K562 (cell line): ENCODE data around the gene GPS2. TPM values are rescaled to one million over a fixed set of nuclear protein-coding genes. Genes with fewer than 3 reads are reported as not detected.

Experiments
- ATAC-seq: fragments of 200-7000 bp; cut with Tn5 transposase; 3 replicates; pipeline ENCODE4 v1.9.1; 2020; ENCODE audit warnings: moderate library complexity
- BruUV-seq: library from RNA; stranded (reverse); fragments of 400-500 nt; replicated peaks from 2 replicates; lab custom pipeline; 2021; lab: Mats Ljungman, UMichigan
- CTCF ChIA-PET: fragments of 300-600 bp; formaldehyde crosslinking; extraction: SDS; loops from one replicate; lab custom pipeline; 2021; ENCODE audit warnings: low intra/inter-chr PET ratio; lab: Yijun Ruan, JAX
- POLR2A ChIA-PET: fragments of 300-600, 350-650 bp; sonication (Branson Sonifier 250); formaldehyde crosslinking; extraction: SDS; loops from one replicate; lab custom pipeline; 2021; ENCODE audit warnings: antibody characterized with exemption, inconsistent platforms; lab: Yijun Ruan, JAX
- DNase-seq, 4 experiments: peaks; one replicate each; pipeline versions ENCODE4 v3.0.0 to v3.0.0-alpha.2; 2011 to 2018; ENCODE audit warnings: low spot score in 3 of 4, mixed read lengths in 3 of 4; ENCODE audit errors: extremely low read depth in 1 of 4
- FAIRE-seq: peaks from 2 replicates; lab custom pipeline; 2011; peaks lifted over from hg19 to GRCh38; lab: Jason Lieb, UNC
- H2AFZ ChIP-seq: 2 replicates; pipeline ENCODE4 v1.6.0; 2011; ENCODE audit warnings: low read depth, low read length, control low read depth, inconsistent platforms
- H3K27ac ChIP-seq: fragments of 200-600 bp; 3 replicates; pipeline ENCODE4 v1.8.0; 2011; ENCODE audit warnings: low read depth, mild to moderate bottlenecking, control low read depth, inconsistent platforms, low read length, moderate library complexity, mixed read lengths; ENCODE audit errors: extremely low read depth
- H3K27me3 ChIP-seq, 2 experiments: fragments of 300-600 bp in 1 of 2; 2 replicates in 1 of 2; 3 replicates in 1 of 2; pipeline versions ENCODE4 v1.6.0 to v1.8.0; 2011; ENCODE audit warnings: inconsistent platforms in 2 of 2, low read length in 2 of 2, mild to moderate bottlenecking in 1 of 2, mixed read lengths in 1 of 2, moderate library complexity in 1 of 2; ENCODE audit not compliant: control insufficient read depth in 2 of 2, insufficient read depth in 2 of 2
- H3K36me3 ChIP-seq: fragments of 300-600 bp; 3 replicates; pipeline ENCODE4 v1.8.0; 2011; ENCODE audit warnings: mild to moderate bottlenecking, low read length, inconsistent platforms; ENCODE audit not compliant: control insufficient read depth, insufficient read depth
- H3K4me1 ChIP-seq, 2 experiments: fragments of 200-600 bp in 1 of 2; replicated peaks in 1 of 2; 2 replicates in 1 of 2; 3 replicates in 1 of 2; pipeline versions ENCODE4 v1.5.1 to v1.8.0; 2011; ENCODE audit warnings: inconsistent platforms in 2 of 2, low read length in 2 of 2, mild to moderate bottlenecking in 1 of 2, mixed read lengths in 1 of 2, moderate library complexity in 1 of 2; ENCODE audit not compliant: control insufficient read depth in 2 of 2, insufficient read depth in 2 of 2
- H3K4me2 ChIP-seq: 2 replicates; pipeline ENCODE4 v1.6.1; 2011; ENCODE audit warnings: low read length, control low read depth, inconsistent platforms, mixed read lengths; ENCODE audit not compliant: insufficient read depth
- H3K4me3 ChIP-seq: fragments of 200-600 bp; sonication (generic), shearing (Covaris generic); 2 replicates; pipeline ENCODE4 v1.5.1; 2016; ENCODE audit warnings: control low read depth, inconsistent platforms
- H3K79me2 ChIP-seq: fragments of 200-600 bp; 3 replicates; pipeline ENCODE4 v1.8.0; 2011; ENCODE audit warnings: low read length, inconsistent platforms; ENCODE audit not compliant: control insufficient read depth, insufficient read depth
- H3K9ac ChIP-seq, 2 experiments: 2 replicates each; pipeline versions ENCODE4 v1.6.0 to v1.6.1; 2011; ENCODE audit warnings: low read depth in 2 of 2, low read length in 2 of 2, control low read depth in 1 of 2, inconsistent platforms in 1 of 2, mild to moderate bottlenecking in 1 of 2, mixed read lengths in 1 of 2; ENCODE audit not compliant: insufficient read depth in 1 of 2
- H3K9me1 ChIP-seq: one replicate; pipeline ENCODE4 v1.6.0; 2011; ENCODE audit warnings: inconsistent platforms, mild to moderate bottlenecking, low read length, moderate library complexity; ENCODE audit not compliant: control insufficient read depth, insufficient read depth
- H3K9me3 ChIP-seq: replicated peaks from 2 replicates; pipeline ENCODE4 v1.5.1; 2011; ENCODE audit warnings: low read depth, low read length, inconsistent platforms; ENCODE audit not compliant: control insufficient read depth, insufficient read depth
- H4K20me1 ChIP-seq: replicated peaks from 2 replicates; pipeline ENCODE4 v1.6.1; 2011; ENCODE audit warnings: low read length, inconsistent platforms, mixed read lengths; ENCODE audit not compliant: control insufficient read depth, insufficient read depth
- MTF1 ChIP-seq: fragments of 250-450 bp; sonication (Bioruptor Pico); IDR thresholded peaks from 2 replicates; pipeline ENCODE4 v1.9.0; 2021; ENCODE audit warnings: moderate library complexity, mild to moderate bottlenecking, inconsistent platforms, borderline replicate concordance
- POLR2G ChIP-seq: fragments of 200-400 bp; formaldehyde crosslinking; IDR thresholded peaks from 2 replicates; pipeline ENCODE4 v1.6.1; 2017; ENCODE audit warnings: low read depth, mild to moderate bottlenecking, antibody characterized with exemption, low read length, moderate library complexity
- RBBP5 ChIP-seq: fragments of 200-600 bp; sonication (generic); IDR thresholded peaks from 2 replicates; pipeline ENCODE4 v1.6.1; 2012; ENCODE audit warnings: borderline replicate concordance, mild to moderate bottlenecking, low read length, control low read depth, inconsistent platforms; ENCODE audit not compliant: insufficient read depth, poor library complexity, severe bottlenecking
- TEAD1 ChIP-seq, 2 experiments: fragments of 450-650 bp in 1 of 2; sonication (generic) in 1 of 2; formaldehyde crosslinking; IDR thresholded peaks; 2 replicates each; pipeline versions ENCODE4 v1.4.0 to v1.8.0; 2020 to 2022; ENCODE audit warnings: mild to moderate bottlenecking in 2 of 2, missing genetic modification reagents in 1 of 2
- UBTF ChIP-seq, 2 experiments: IDR thresholded peaks; 2 replicates each; pipeline ENCODE4 v1.6.1; 2012; ENCODE audit warnings: improper control_type of control experiment in 2 of 2, low read depth in 2 of 2, low read length in 2 of 2, borderline replicate concordance in 1 of 2
- YY1 ChIP-seq, 3 experiments: IDR thresholded peaks; 2 replicates each; pipeline ENCODE4 v1.6.1; 2011; ENCODE audit warnings: low read length in 2 of 3, mild to moderate bottlenecking in 2 of 3, moderate library complexity in 2 of 3, borderline replicate concordance in 1 of 3, control low read depth in 1 of 3, low read depth in 1 of 3; ENCODE audit not compliant: insufficient read depth in 3 of 3, insufficient replicate concordance in 2 of 3, control insufficient read depth in 1 of 3, insufficient read length in 1 of 3; ENCODE audit errors: extremely low read depth in 1 of 3
- WGBS: fragments of 100-300 bp; shearing (Covaris generic); methylation state at CpG from one replicate; pipeline ENCODE4 v1.1.6; 2016; ENCODE audit warnings: low coverage, mixed read lengths; ENCODE audit not compliant: insufficient coverage; ENCODE audit errors: missing lambda C conversion rate; 5-methylcytosine and 5-hydroxymethylcytosine counted together
- in situ Hi-C: fragments of 300-500 bp; cut with MboI; formaldehyde crosslinking; loops from 4 replicates; pipeline ENCODE4 v1.15.0; 2018; ENCODE audit warnings: inconsistent platforms, mixed read lengths
- intact Hi-C: fragments of 100-400 bp; cut with micrococcal nuclease; formaldehyde crosslinking; loops from 2 replicates; pipeline ENCODE4 v1.14.2; 2022
- polyA plus RNA-seq, 8 experiments: library from polyadenylated mRNA; depleted of rRNA in 4 of 8; stranded (reverse) in 5 of 8; unstranded in 3 of 8; fragments of >200 nt; fragmentation: Nextera tagmentation in 2 of 8; fragmentation: Illumina TruSeq in 1 of 8; extraction: Ambion mirVana in 2 of 8; extraction: Trizol in 1 of 8; gene quantifications; 2 replicates each; pipeline versions ENCODE4 v1.2.1 to v1.2.3, GENCODE V29; 2011 to 2014; ENCODE audit warnings: inconsistent platforms in 1 of 8, missing spikeins in 1 of 8
- total RNA-seq, 7 experiments: library from RNA; depleted of rRNA in 6 of 7; stranded (reverse); fragments of >200 nt in 6 of 7; fragmentation: Illumina TruSeq in 2 of 7; extraction: Trizol in 2 of 7; gene quantifications; 2 replicates each; pipeline versions ENCODE4 v1.2.1 to v1.2.3, GENCODE V29; 2011 to 2021; ENCODE audit warnings: low replicate concordance in 1 of 7
- TF ChIP-seq, protein P1 (sequence below), 2 experiments: fragments of 150-350 bp in 1 of 2; IDR thresholded peaks; 2 replicates each; pipeline ENCODE4 v1.6.1; 2012 to 2016; ENCODE audit warnings: low read depth in 2 of 2, low read length in 2 of 2, mild to moderate bottlenecking in 1 of 2, moderate library complexity in 1 of 2

The GPS2 gene
- total and polyA plus RNA-seq, 9 of the 15 experiments (the other 6 are each of a cell fraction or from before 2014, with no cell fraction given), result 18.3 to 75.7 (median 37.0) TPM

GRCh38 chr17:7328840-7329373 is 13.7 kb upstream of the GPS2 start, which contains the start of gene NEURL4:
NEURL4 (minus strand) TSS chr17:7329335; CDS start chr17:7329312, 23 bp downstream.
- ATAC-seq (peak; percentile 59), DNase-seq (peak in 1 of 4 experiments; percentile 40), FAIRE-seq (no peak)
- H3K9me3 ChIP-seq, result no peaks in the 10 kb centered on the region
- no peaks in the 10 kb centered on the region for H3K27me3 ChIP-seq
- peak within 1 kb of the TSS; percentile 98 for H2AFZ ChIP-seq
- peaks cover 15 to 41% of the 10 kb centered on the region in 2 experiments for H3K4me1 ChIP-seq
- no peaks in the 10 kb centered on the region for H3K9me1 ChIP-seq
- intact Hi-C loops, result no loop called here
- POLR2A ChIA-PET, result interaction anchor here (0.9 to 2.4 kb wide), 5 partner anchors 13 to 87 kb away, joined by 3 to 21 read pairs (median 5); partner anchors contain the start of gene GABARAP
- peaks cover 16% of the 10 kb centered on the region for H3K79me2 ChIP-seq
- H3K4me3 ChIP-seq, result peak within 1 kb of the TSS; percentile 78
- peak within 1 kb of the TSS; percentile 92 for H3K27ac ChIP-seq
- peak within 1 kb of the TSS; percentile 91 to 99 for H3K9ac ChIP-seq
- BruUV-seq, result no TSS peak
- in situ Hi-C loops, result no loop called here
- peaks cover 27% of the 10 kb centered on the region; the same call in 1 of the 3 replicates for H3K36me3 ChIP-seq
- 0% methylated on average over 10 of the region's 50 CpGs for WGBS
- no peaks in the 10 kb centered on the region for H4K20me1 ChIP-seq
- peak within 1 kb of the TSS; percentile 93 for H3K4me2 ChIP-seq
- CTCF ChIA-PET, result no interaction called here
- peak in 1 of 3 experiments; percentile 71 for TF ChIP-seq YY1 (IDR thresholded peaks at IDR 0.05; ENCODE audit: borderline replicate concordance in 1 of 3, control insufficient read depth in 1 of 3, extremely low read depth in 1 of 3, insufficient read depth in 3 of 3, insufficient read length in 1 of 3, insufficient replicate concordance in 2 of 3, low read depth in 1 of 3, low read length in 2 of 3)
- TF ChIP-seq UBTF (IDR thresholded peaks at IDR 0.05; ENCODE audit: borderline replicate concordance in 1 of 2, low read depth in 2 of 2, low read length in 2 of 2), result 0 out of 4 replicates have a peak, but pooled peaks of 1 of the 2 experiments have one; percentile 46
- TF ChIP-seq RBBP5, result peak; percentile 0
- TF ChIP-seq MTF1 (CRISPR knock-in tag), result no peak
- TF ChIP-seq TEAD1 (CRISPR knock-in tag; IDR thresholded peaks at IDR 0.05), result 0 out of 4 replicates have a peak, but pooled peaks of 1 of the 2 experiments have one; percentile 9
- TF ChIP-seq, protein P1, sequence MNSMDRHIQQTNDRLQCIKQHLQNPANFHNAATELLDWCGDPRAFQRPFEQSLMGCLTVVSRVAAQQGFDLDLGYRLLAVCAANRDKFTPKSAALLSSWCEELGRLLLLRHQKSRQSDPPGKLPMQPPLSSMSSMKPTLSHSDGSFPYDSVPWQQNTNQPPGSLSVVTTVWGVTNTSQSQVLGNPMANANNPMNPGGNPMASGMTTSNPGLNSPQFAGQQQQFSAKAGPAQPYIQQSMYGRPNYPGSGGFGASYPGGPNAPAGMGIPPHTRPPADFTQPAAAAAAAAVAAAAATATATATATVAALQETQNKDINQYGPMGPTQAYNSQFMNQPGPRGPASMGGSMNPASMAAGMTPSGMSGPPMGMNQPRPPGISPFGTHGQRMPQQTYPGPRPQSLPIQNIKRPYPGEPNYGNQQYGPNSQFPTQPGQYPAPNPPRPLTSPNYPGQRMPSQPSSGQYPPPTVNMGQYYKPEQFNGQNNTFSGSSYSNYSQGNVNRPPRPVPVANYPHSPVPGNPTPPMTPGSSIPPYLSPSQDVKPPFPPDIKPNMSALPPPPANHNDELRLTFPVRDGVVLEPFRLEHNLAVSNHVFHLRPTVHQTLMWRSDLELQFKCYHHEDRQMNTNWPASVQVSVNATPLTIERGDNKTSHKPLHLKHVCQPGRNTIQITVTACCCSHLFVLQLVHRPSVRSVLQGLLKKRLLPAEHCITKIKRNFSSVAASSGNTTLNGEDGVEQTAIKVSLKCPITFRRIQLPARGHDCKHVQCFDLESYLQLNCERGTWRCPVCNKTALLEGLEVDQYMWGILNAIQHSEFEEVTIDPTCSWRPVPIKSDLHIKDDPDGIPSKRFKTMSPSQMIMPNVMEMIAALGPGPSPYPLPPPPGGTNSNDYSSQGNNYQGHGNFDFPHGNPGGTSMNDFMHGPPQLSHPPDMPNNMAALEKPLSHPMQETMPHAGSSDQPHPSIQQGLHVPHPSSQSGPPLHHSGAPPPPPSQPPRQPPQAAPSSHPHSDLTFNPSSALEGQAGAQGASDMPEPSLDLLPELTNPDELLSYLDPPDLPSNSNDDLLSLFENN (IDR thresholded peaks at IDR 0.05; ENCODE audit: low read depth in 2 of 2, low read length in 2 of 2), result no peak
- TF ChIP-seq POLR2G, result peak; percentile 65; the same call in 1 of the 2 replicates
